ENCODE results near the gene LPP. TPM values are rescaled to one million over a fixed set of nuclear protein-coding genes. Genes with fewer than 3 reads are reported as not detected.

Gene LPP
- total RNA-seq: 23.4 and 30.4 TPM in 2 replicates

GRCh38 chr3:188154014-188154808, at the start of gene LPP:
LPP (plus strand) TSS chr3:188154157; CDS start chr3:188406121, 251,964 bp downstream.

All from tracheal epithelial cell (primary cell).